Hindlimb muscle (tissue), 1 donor: ENCODE results near the gene FFAR1. TPM values are rescaled to one million over a fixed set of nuclear protein-coding genes. Genes with fewer than 3 reads are reported as not detected.

Experiments used
- DNase-seq: peaks from one replicate; pipeline ENCODE4 v3.0.0-alpha.2; 2013
- polyA plus RNA-seq: library from polyadenylated mRNA; unstranded; fragments of 120-200 nt; gene quantifications from one replicate; pipeline ENCODE4 v1.2.1, GENCODE V29; 2013; ENCODE audit not compliant: insufficient read length

The FFAR1 gene
- polyA plus RNA-seq, 1 donor: not detected

- DNase-seq: no peak
Measured at GRCh38 chr19:35395382-35396199, 47.9 kb downstream of the FFAR1 start.

GRCh38 chr19:35396240-35396885 lies 48.7 kb downstream of the FFAR1 start:
- DNase-seq: no peak

- no peak for DNase-seq
Measured at GRCh38 chr19:35397064-35397463, 49.4 kb downstream of the FFAR1 start.

Other genes starting within 250 kb of the FFAR1 start
- 0.97 TPM for gene FXYD3, start 232.1 kb upstream of the FFAR1 start, polyA plus RNA-seq
- 13.2 TPM for gene LGI4, start 212.8 kb upstream of the FFAR1 start, polyA plus RNA-seq
- 281 TPM for gene FXYD1, start 209.1 kb upstream of the FFAR1 start, polyA plus RNA-seq
- gene FXYD7, start 204.6 kb upstream of the FFAR1 start, polyA plus RNA-seq: 0.65 TPM
- gene FXYD5, start 193.2 kb upstream of the FFAR1 start, polyA plus RNA-seq: 22.3 TPM
- not detected for gene FAM187B, start 119.2 kb upstream of the FFAR1 start, polyA plus RNA-seq
- gene LSR, start 98.9 kb upstream of the FFAR1 start, polyA plus RNA-seq: 5.3 TPM
- gene USF2, start 78.9 kb upstream of the FFAR1 start, polyA plus RNA-seq: 119 TPM
- gene HAMP, start 65.4 kb upstream of the FFAR1 start, polyA plus RNA-seq: 0.31 TPM
- 0.84 TPM for gene MAG, start 55.7 kb upstream of the FFAR1 start, polyA plus RNA-seq
- gene CD22, start 18.7 kb upstream of the FFAR1 start, polyA plus RNA-seq: 0.72 TPM
- not detected for gene FFAR3, start 10.6 kb downstream of the FFAR1 start, polyA plus RNA-seq
- not detected for gene GPR42, start 23.2 kb downstream of the FFAR1 start, polyA plus RNA-seq
- 0.65 TPM for gene FFAR2, start 100.4 kb downstream of the FFAR1 start, polyA plus RNA-seq
- gene KRTDAP, start 142.6 kb downstream of the FFAR1 start, polyA plus RNA-seq: 6.6 TPM
- 4.2 TPM for gene DMKN, start 165.7 kb downstream of the FFAR1 start, polyA plus RNA-seq
- 0.74 TPM for gene SBSN, start 180.4 kb downstream of the FFAR1 start, polyA plus RNA-seq
- gene GAPDHS, start 185.6 kb downstream of the FFAR1 start, polyA plus RNA-seq: not detected
- gene TMEM147, start 197.7 kb downstream of the FFAR1 start, polyA plus RNA-seq: 48.9 TPM
- not detected for gene ATP4A, start 215.8 kb downstream of the FFAR1 start, polyA plus RNA-seq
- not detected for gene PMIS2, start 238.3 kb downstream of the FFAR1 start, polyA plus RNA-seq